ENCODE results near the gene ZDHHC16. TPM values are rescaled to one million over a fixed set of nuclear protein-coding genes. Genes with fewer than 3 reads are reported as not detected.

ZDHHC16 gene
- polyA plus RNA-seq, 3 donors: 16.3 to 26.4 (median 24.1) TPM

DNA sequence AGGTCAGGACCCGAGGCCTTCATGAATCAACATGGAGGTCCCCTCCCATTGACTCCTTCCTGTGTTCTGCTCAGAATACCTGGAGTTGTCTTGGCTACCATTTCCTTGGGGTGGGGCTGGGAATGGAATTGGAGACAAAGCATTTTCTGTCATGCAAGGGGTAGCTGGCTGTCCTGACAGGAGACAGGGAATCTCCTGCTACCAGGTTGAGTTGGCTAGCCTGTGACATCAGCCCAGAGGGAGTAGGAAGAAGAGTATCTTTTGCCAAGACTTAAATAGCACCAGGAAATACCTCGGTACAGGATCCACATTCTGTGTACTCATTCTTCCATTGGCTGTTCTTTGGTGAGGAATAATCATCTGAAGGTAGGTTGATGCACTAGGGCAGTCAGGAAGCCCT, 4.9 kb downstream of the ZDHHC16 start:
- Histone ChIP-seq H3K4me1 (ENCODE audit: control insufficient read depth in 1 of 2, insufficient read depth in 2 of 2, low read length in 2 of 2) (peaks cover 10 to 14% of the 10 kb centered on the region in 2 donors), H3K9me3 (replicated peaks in 1 of 2; ENCODE audit: control insufficient read depth in 1 of 2, insufficient read depth in 1 of 2, low read length in 2 of 2) (no peaks in the 10 kb centered on the region), H2AFZ (ENCODE audit: insufficient read depth, low read depth, low read length, poor library complexity, severe bottlenecking) (no peak overlapping the region), H3K4me3 (replicated peaks in 1 of 3; ENCODE audit: low read depth in 2 of 3, low read length in 3 of 3) (no peak overlapping the region), H3K27ac (ENCODE audit: low read depth in 1 of 2, low read length in 2 of 2) (no peak overlapping the region), H3K4me2 (replicated peaks; ENCODE audit: extremely low read depth, low read length, poor library complexity, severe bottlenecking) (no peak overlapping the region), H3K36me3 (replicated peaks in 1 of 2; ENCODE audit: control insufficient read depth in 1 of 2, insufficient read depth in 2 of 2, low read length in 2 of 2) (peaks cover 32 to 56% of the 10 kb centered on the region in 2 donors), H3K9ac (ENCODE audit: insufficient read depth, low read length, poor library complexity, severe bottlenecking) (no peak overlapping the region), H4K20me1 (ENCODE audit: insufficient read depth, low read length) (peaks cover 32% of the 10 kb centered on the region), H3K27me3 (ENCODE audit: control insufficient read depth in 2 of 2, insufficient read depth in 2 of 2, low read length in 2 of 2) (no peaks in the 10 kb centered on the region), H3K79me2 (ENCODE audit: insufficient read depth, low read length) (peaks cover 48% of the 10 kb centered on the region)
- Mint-ChIP-seq H3K4me1 (peaks cover 24% of the 10 kb centered on the region), H3K27ac (peak overlapping the region in 2 of 7 donors; percentile 20 to 49), H3K4me3 (no peak overlapping the region), H3K27me3 (ENCODE audit: low read depth in 3 of 3) (peaks cover 0 to 2% (median 0%) of the 10 kb centered on the region in 3 donors), H3K9me3 (no peaks in the 10 kb centered on the region), H3K36me3 (peaks cover 41 to 53% of the 10 kb centered on the region in 2 donors)
- no peak for DNase-seq
- TF ChIP-seq, protein P1, sequence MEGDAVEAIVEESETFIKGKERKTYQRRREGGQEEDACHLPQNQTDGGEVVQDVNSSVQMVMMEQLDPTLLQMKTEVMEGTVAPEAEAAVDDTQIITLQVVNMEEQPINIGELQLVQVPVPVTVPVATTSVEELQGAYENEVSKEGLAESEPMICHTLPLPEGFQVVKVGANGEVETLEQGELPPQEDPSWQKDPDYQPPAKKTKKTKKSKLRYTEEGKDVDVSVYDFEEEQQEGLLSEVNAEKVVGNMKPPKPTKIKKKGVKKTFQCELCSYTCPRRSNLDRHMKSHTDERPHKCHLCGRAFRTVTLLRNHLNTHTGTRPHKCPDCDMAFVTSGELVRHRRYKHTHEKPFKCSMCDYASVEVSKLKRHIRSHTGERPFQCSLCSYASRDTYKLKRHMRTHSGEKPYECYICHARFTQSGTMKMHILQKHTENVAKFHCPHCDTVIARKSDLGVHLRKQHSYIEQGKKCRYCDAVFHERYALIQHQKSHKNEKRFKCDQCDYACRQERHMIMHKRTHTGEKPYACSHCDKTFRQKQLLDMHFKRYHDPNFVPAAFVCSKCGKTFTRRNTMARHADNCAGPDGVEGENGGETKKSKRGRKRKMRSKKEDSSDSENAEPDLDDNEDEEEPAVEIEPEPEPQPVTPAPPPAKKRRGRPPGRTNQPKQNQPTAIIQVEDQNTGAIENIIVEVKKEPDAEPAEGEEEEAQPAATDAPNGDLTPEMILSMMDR (IDR thresholded peaks at IDR 0.05): no peak
- 90% methylated on average over 2 of the region's 2 CpGs for WGBS (ENCODE audit: insufficient coverage)
- intact Hi-C loops (cut with micrococcal nuclease): no loop called here

DNA sequence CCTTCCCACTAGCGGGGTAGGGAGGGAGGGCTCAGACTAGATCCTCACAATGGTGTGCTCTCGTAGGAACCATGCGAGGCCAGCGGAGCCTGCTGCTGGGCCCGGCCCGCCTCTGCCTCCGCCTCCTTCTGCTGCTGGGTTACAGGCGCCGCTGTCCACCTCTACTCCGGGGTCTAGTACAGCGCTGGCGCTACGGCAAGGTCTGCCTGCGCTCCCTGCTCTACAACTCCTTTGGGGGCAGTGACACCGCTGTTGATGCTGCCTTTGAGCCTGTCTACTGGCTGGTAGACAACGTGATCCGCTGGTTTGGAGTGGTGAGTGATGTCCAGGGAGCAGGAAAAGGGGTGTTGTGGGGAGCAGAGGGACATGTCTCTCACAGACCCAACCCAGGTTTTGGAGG, 5.6 kb downstream of the ZDHHC16 start:
- intact Hi-C loops (cut with micrococcal nuclease): no loop called here
- no peaks in the 10 kb centered on the region for H3K9me3 Mint-ChIP-seq
- no peak for DNase-seq
- Histone ChIP-seq H3K27ac (ENCODE audit: low read depth in 1 of 2, low read length in 2 of 2) (peak overlapping the region in 1 of 2 donors; percentile 3), H3K4me2 (replicated peaks; ENCODE audit: extremely low read depth, low read length, poor library complexity, severe bottlenecking) (no peak overlapping the region), H3K4me3 (replicated peaks in 1 of 3; ENCODE audit: low read depth in 2 of 3, low read length in 3 of 3) (no peak overlapping the region), H3K9me3 (replicated peaks in 1 of 2; ENCODE audit: control insufficient read depth in 1 of 2, insufficient read depth in 1 of 2, low read length in 2 of 2) (no peaks in the 10 kb centered on the region), H3K4me1 (ENCODE audit: control insufficient read depth in 1 of 2, insufficient read depth in 2 of 2, low read length in 2 of 2) (peaks cover 6 to 8% of the 10 kb centered on the region in 2 donors), H3K27me3 (ENCODE audit: control insufficient read depth in 2 of 2, insufficient read depth in 2 of 2, low read length in 2 of 2) (no peaks in the 10 kb centered on the region), H3K79me2 (ENCODE audit: insufficient read depth, low read length) (peaks cover 40% of the 10 kb centered on the region), H2AFZ (ENCODE audit: insufficient read depth, low read depth, low read length, poor library complexity, severe bottlenecking) (no peak overlapping the region), H3K36me3 (replicated peaks in 1 of 2; ENCODE audit: control insufficient read depth in 1 of 2, insufficient read depth in 2 of 2, low read length in 2 of 2) (peaks cover 40 to 64% of the 10 kb centered on the region in 2 donors), H4K20me1 (ENCODE audit: insufficient read depth, low read length) (peaks cover 31% of the 10 kb centered on the region), H3K9ac (ENCODE audit: insufficient read depth, low read length, poor library complexity, severe bottlenecking) (no peak overlapping the region)
- H3K4me3 Mint-ChIP-seq: no peak overlapping the region
- 96% methylated on average over 13 of the region's 17 CpGs for WGBS (ENCODE audit: insufficient coverage)
- peaks cover 0 to 2% (median 0%) of the 10 kb centered on the region in 3 donors for H3K27me3 Mint-ChIP-seq (ENCODE audit: low read depth in 3 of 3)
- peaks cover 44 to 59% of the 10 kb centered on the region in 2 donors for H3K36me3 Mint-ChIP-seq
- H3K27ac Mint-ChIP-seq: peak overlapping the region in 1 of 7 donors; percentile 3
- TF ChIP-seq, protein P1 (IDR thresholded peaks at IDR 0.05): no peak
- peaks cover 20% of the 10 kb centered on the region for H3K4me1 Mint-ChIP-seq
